GM23338 (cell line): ENCODE data around the gene DAPK1. TPM values are rescaled to one million over a fixed set of nuclear protein-coding genes. Genes with fewer than 3 reads are reported as not detected.

Source experiments
- ATAC-seq: fragments of 200-7000 bp; cut with Tn5 transposase; 3 replicates; pipeline ENCODE4 v1.9.1; 2020
- DNase-seq: peaks from one replicate; pipeline ENCODE4 v3.0.0-alpha.2; 2015; ENCODE audit warnings: low spot score
- H2AFZ ChIP-seq: fragments of 200-600 bp; sonication (generic); 2 replicates; pipeline ENCODE4 v1.8.0; 2016; ENCODE audit warnings: antibody characterized with exemption, mild to moderate bottlenecking, moderate library complexity
- H3F3A ChIP-seq: fragments of 200-600 bp; sonication (generic); replicated peaks from 2 replicates; pipeline ENCODE4 v1.8.0; 2017; ENCODE audit warnings: antibody characterized with exemption, mixed run types, low read depth
- H3K27ac ChIP-seq: fragments of 200-600 bp; sonication (generic); 2 replicates; pipeline ENCODE4 v1.6.1; 2016; ENCODE audit warnings: low read depth
- H3K27me3 ChIP-seq: fragments of 200-600 bp; sonication (generic); 2 replicates; pipeline ENCODE4 v1.8.0; 2016; ENCODE audit warnings: mild to moderate bottlenecking, mixed run types, moderate library complexity; ENCODE audit not compliant: insufficient read depth
- H3K36me3 ChIP-seq: fragments of 200-600 bp; sonication (generic); 2 replicates; pipeline ENCODE4 v1.8.0; 2016; ENCODE audit warnings: mild to moderate bottlenecking; ENCODE audit not compliant: insufficient read depth
- H3K4me1 ChIP-seq: fragments of 200-600 bp; sonication (generic); 2 replicates; pipeline ENCODE4 v1.8.0; 2016; ENCODE audit warnings: mild to moderate bottlenecking, moderate library complexity; ENCODE audit not compliant: insufficient read depth
- H3K4me2 ChIP-seq: fragments of 200-600 bp; sonication (generic); 2 replicates; pipeline ENCODE4 v1.7.1; 2017; ENCODE audit warnings: mixed run types
- H3K4me3 ChIP-seq: fragments of 200-600 bp; sonication (generic); 2 replicates; pipeline ENCODE4 v1.6.1; 2016; ENCODE audit warnings: mixed run types
- H3K79me2 ChIP-seq: fragments of 200-600 bp; sonication (generic); replicated peaks from 2 replicates; pipeline ENCODE4 v1.8.0; 2017; ENCODE audit warnings: mild to moderate bottlenecking; ENCODE audit not compliant: insufficient read depth
- H3K9me2 ChIP-seq: fragments of 200-600 bp; sonication (generic); 2 replicates; pipeline ENCODE4 v1.8.0; 2017; ENCODE audit not compliant: insufficient read depth
- H4K20me1 ChIP-seq: fragments of 200-600 bp; sonication (generic); replicated peaks from 2 replicates; pipeline ENCODE4 v1.8.0; 2017; ENCODE audit warnings: mild to moderate bottlenecking; ENCODE audit not compliant: insufficient read depth
- H3K27ac Mint-ChIP-seq: 2 replicates; pipeline ENCODE4 v1.8.0; 2020; ENCODE audit warnings: inconsistent platforms, mild to moderate bottlenecking, moderate library complexity, mixed read lengths
- H3K27me3 Mint-ChIP-seq: 3 replicates; pipeline ENCODE4 v1.8.0; 2022; ENCODE audit warnings: low read depth, mild to moderate bottlenecking, moderate library complexity, mixed read lengths, inconsistent platforms; ENCODE audit not compliant: insufficient read depth, poor library complexity
- H3K36me3 Mint-ChIP-seq: 3 replicates; pipeline ENCODE4 v1.8.0; 2021; ENCODE audit warnings: low read depth, mild to moderate bottlenecking, inconsistent platforms, moderate library complexity, mixed read lengths
- H3K4me1 Mint-ChIP-seq: 3 replicates; pipeline ENCODE4 v1.8.0; 2020; ENCODE audit warnings: mild to moderate bottlenecking, inconsistent platforms, mixed read lengths
- H3K4me3 Mint-ChIP-seq: 3 replicates; pipeline ENCODE4 v1.8.0; 2021; ENCODE audit warnings: moderate library complexity, mild to moderate bottlenecking, inconsistent platforms, mixed read lengths
- H3K9me3 Mint-ChIP-seq: 3 replicates; pipeline ENCODE4 v1.8.0; 2020; ENCODE audit warnings: moderate library complexity, mild to moderate bottlenecking, inconsistent platforms, mixed read lengths
- CTCF ChIP-seq, 2 experiments: fragments of 200-600 bp in 1 of 2; sonication (generic) in 1 of 2; conservative IDR thresholded peaks; 2 replicates each; pipeline versions ENCODE4 v1.5.1 to v1.6.1; 2016 to 2017; ENCODE audit warnings: antibody characterized with exemption in 2 of 2, low read depth in 2 of 2, mild to moderate bottlenecking in 2 of 2, moderate library complexity in 1 of 2
- ETS1 ChIP-seq: IDR thresholded peaks from 2 replicates; pipeline ENCODE4 v1.6.1; 2016; ENCODE audit warnings: antibody characterized with exemption
- EZH2phosphoT487 ChIP-seq: fragments of 200-600 bp; sonication (generic); IDR thresholded peaks from one replicate; pipeline ENCODE4 v1.8.1; 2018; ENCODE audit warnings: antibody characterized with exemption; ENCODE audit not compliant: unreplicated experiment
- JUNB ChIP-seq: IDR thresholded peaks from one replicate; pipeline ENCODE4 v1.6.1; 2016; ENCODE audit warnings: antibody characterized with exemption; ENCODE audit not compliant: unreplicated experiment
- NANOG ChIP-seq: IDR thresholded peaks from 2 replicates; pipeline ENCODE4 v1.6.1; 2016; ENCODE audit warnings: antibody characterized with exemption, borderline replicate concordance
- REST ChIP-seq: IDR thresholded peaks from one replicate; pipeline ENCODE4 v1.6.1; 2018; ENCODE audit warnings: antibody characterized with exemption; ENCODE audit not compliant: unreplicated experiment
- STAT1 ChIP-seq: IDR thresholded peaks from one replicate; pipeline ENCODE4 v1.6.1; 2016; ENCODE audit warnings: antibody characterized with exemption; ENCODE audit not compliant: unreplicated experiment
- ZNF331 ChIP-seq: fragments of 250-450 bp; sonication (Bioruptor Pico); IDR thresholded peaks from 2 replicates; pipeline ENCODE4 v1.5.0; 2020; ENCODE audit warnings: low read depth, mild to moderate bottlenecking, moderate library complexity
- polyA plus RNA-seq: library from polyadenylated mRNA; unstranded; fragments of >200 nt; fragmentation: Nextera tagmentation; extraction: Ambion mirVana; gene quantifications from 2 replicates; pipeline ENCODE4 v1.2.1, GENCODE V29; 2016
- total RNA-seq: library from RNA; depleted of rRNA; stranded (reverse); fragments of >200 nt; shearing (Covaris generic); gene quantifications from 2 replicates; pipeline ENCODE4 v1.2.3, GENCODE V29; 2014

DAPK1 gene
- total and polyA plus RNA-seq, 2 experiments from 2014 or later = 37.0 to 134 TPM

GRCh38 chr9:87513161-87513560 is 15.5 kb downstream of the DAPK1 start:
- Mint-ChIP-seq H3K4me1 (peaks cover 54% of the 10 kb centered on the region), H3K36me3 (peaks cover 75% of the 10 kb centered on the region), H3K27ac (0 out of 2 replicates have a peak overlapping the region, but pooled peaks have one; percentile 1), H3K4me3 (no peak overlapping the region), H3K27me3 (peaks cover 19% of the 10 kb centered on the region), H3K9me3 (no peaks in the 10 kb centered on the region)
- Histone ChIP-seq H3K27ac (no peak overlapping the region), H3K4me2 (no peak overlapping the region), H3K4me1 (peaks cover 25% of the 10 kb centered on the region), H3K4me3 (no peak overlapping the region), H3K36me3 (peaks cover 25% of the 10 kb centered on the region), H3K79me2 (peaks cover 98% of the 10 kb centered on the region), H3K9me2 (no peaks in the 10 kb centered on the region), H2AFZ (no peak overlapping the region), H3K27me3 (no peaks in the 10 kb centered on the region), H3F3A (0 out of 2 replicates have a peak, but pooled peaks cover 2% of the 10 kb centered on the region), H4K20me1 (peaks cover 31% of the 10 kb centered on the region)
- TF ChIP-seq ETS1 (no peak), STAT1 (no peak), REST (no peak), JUNB (no peak), NANOG (no peak)
- ATAC-seq = no peak
- DNase-seq = no peak

- peaks cover 61% of the 10 kb centered on the region for H3K4me1 Mint-ChIP-seq
- ATAC-seq = no peak
- H3K36me3 ChIP-seq = peaks cover 25% of the 10 kb centered on the region
- no peak for TF ChIP-seq ZNF331
- no peak for TF ChIP-seq EZH2phosphoT487
- TF ChIP-seq CTCF (conservative IDR thresholded peaks at IDR 0.05; ENCODE audit: low read depth in 2 of 2) = no peak
- no peak for TF ChIP-seq REST
- TF ChIP-seq NANOG = no peak
Observed at GRCh38 chr9:87513880-87514535, 16.3 kb downstream of the DAPK1 start.

More at GRCh38 chr9:87513880-87514535, 16.3 kb downstream of the DAPK1 start:
- Mint-ChIP-seq H3K36me3 (peaks cover 73% of the 10 kb centered on the region), H3K9me3 (no peaks in the 10 kb centered on the region), H3K27me3 (peaks cover 19% of the 10 kb centered on the region), H3K4me3 (no peak overlapping the region), H3K27ac (peak overlapping the region; percentile 5; the same call in 1 of the 2 replicates)
- Histone ChIP-seq H3K9me2 (no peaks in the 10 kb centered on the region), H3F3A (0 out of 2 replicates have a peak, but pooled peaks cover 8% of the 10 kb centered on the region), H4K20me1 (peaks cover 36% of the 10 kb centered on the region), H3K4me1 (peaks cover 33% of the 10 kb centered on the region), H3K27me3 (no peaks in the 10 kb centered on the region), H3K4me2 (no peak overlapping the region), H3K4me3 (no peak overlapping the region), H3K79me2 (peaks cover 98% of the 10 kb centered on the region), H2AFZ (no peak overlapping the region), H3K27ac (0 out of 2 replicates have a peak overlapping the region, but pooled peaks have one; percentile 24)
- DNase-seq = no peak
